ENCODE measurements around the gene FANCM.

DNA sequence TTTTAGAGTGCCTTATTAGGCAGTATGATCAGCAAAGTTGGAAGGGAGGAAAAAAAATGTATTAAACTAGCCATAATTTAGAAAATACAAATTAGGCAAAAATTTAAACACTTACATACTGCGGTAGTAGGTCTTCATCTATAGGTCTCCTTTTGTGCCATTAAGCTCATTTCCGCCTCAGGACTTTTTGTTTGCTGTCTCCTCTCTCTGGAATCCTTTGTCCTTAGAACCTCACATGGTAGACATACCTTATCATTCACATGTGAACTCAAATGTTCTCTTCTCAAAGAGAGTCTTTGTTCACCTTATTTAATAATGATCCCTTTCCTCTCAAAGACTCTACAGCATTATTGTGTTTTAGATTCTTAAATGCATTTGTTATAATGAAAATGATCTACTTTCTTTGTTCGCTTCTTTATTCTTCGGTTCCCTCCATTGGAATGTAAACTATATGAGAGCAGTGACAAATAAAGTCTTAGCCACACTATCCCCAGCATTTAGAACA lies 14.7 kb downstream of the FANCM start:
- TF ChIP-seq, protein P1, sequence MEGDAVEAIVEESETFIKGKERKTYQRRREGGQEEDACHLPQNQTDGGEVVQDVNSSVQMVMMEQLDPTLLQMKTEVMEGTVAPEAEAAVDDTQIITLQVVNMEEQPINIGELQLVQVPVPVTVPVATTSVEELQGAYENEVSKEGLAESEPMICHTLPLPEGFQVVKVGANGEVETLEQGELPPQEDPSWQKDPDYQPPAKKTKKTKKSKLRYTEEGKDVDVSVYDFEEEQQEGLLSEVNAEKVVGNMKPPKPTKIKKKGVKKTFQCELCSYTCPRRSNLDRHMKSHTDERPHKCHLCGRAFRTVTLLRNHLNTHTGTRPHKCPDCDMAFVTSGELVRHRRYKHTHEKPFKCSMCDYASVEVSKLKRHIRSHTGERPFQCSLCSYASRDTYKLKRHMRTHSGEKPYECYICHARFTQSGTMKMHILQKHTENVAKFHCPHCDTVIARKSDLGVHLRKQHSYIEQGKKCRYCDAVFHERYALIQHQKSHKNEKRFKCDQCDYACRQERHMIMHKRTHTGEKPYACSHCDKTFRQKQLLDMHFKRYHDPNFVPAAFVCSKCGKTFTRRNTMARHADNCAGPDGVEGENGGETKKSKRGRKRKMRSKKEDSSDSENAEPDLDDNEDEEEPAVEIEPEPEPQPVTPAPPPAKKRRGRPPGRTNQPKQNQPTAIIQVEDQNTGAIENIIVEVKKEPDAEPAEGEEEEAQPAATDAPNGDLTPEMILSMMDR (IDR thresholded peaks at IDR 0.05): no peak
- TF ChIP-seq POLR2A (IDR thresholded peaks at IDR 0.05): no peak
